MV-4-11 (cell line): ENCODE measurements around the gene EMC10.

Experiments
- DNase-seq: peaks from one replicate; lab custom pipeline; 2025; lab: John Stamatoyannopoulos, UW

The EMC10 gene

DNA sequence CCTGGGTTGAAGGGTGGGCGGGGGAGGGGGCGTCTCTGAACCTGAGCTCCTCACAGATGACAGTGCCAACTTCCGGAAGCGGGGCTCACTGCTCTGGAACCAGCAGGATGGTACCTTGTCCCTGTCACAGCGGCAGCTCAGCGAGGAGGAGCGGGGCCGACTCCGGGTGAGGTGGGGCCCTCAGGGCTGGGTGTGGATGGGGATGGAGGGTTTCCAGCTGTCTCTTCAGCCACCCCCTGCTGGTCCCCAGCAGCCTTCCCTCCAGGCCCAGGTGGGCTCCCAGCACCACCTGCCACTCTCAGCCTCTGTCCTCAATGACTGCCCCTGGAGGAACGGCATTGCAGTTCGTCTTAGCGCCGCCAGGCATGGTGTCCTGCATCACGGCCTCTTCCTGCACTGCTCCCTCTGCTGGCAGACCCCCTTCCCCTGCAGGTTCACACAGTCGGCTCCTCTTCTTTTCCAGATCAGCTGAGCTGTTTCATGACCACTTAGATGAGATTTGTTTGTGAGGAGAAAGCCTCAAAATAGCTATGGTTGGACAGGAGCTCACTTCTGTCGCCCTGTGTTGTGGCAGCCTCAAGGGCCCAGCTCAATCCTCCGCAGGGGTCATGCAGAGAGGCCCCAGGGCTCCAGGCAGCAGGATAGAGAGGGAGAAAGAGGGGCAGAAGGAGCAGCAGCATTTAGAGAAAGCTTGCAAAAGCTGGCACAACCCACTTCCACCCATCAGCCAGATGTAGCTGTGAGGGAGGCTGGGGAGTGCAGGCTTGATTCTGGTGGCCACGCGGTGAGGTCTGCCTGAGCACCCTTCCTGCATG is 2.8 kb downstream of the EMC10 start:
- no peak for DNase-seq

DNA sequence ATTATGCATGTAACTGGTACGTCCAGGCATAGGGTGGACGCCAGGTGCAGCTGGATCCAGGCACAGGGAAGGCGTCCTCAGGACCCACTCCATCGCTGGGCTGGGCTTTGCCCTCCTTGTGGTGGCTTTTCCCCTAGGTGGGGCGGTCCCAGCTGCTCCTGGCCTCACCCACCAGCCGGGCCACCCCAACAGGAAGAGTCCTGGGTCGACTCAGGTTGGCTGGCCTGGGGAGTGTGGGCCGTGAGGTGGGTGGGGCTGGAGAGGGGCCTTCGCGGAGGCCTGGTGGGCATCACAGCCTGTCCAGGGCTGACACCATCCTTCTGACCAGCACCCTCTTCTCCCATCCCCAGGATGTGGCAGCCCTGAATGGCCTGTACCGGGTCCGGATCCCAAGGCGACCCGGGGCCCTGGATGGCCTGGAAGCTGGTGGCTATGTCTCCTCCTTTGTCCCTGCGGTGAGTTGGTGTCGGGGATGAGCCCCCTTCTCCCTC is 3.5 kb downstream of the EMC10 start:
- DNase-seq, result no peak

- no peak for DNase-seq
These were observed 4.2 kb downstream of the EMC10 start for GRCh38 chr19:50480281-50481111.

GRCh38 chr19:50481351-50482149 is 5.2 kb downstream of the EMC10 start:
- DNase-seq, result no peak

- DNase-seq, result no peak
These were observed 6.1 kb downstream of the EMC10 start for GRCh38 chr19:50482271-50482855.

- DNase-seq, result no peak
These were observed 6.6 kb downstream of the EMC10 start for GRCh38 chr19:50482916-50483315.

GRCh38 chr19:50485284-50485955 is 9.1 kb downstream of the EMC10 start:
- DNase-seq, result no peak

DNA sequence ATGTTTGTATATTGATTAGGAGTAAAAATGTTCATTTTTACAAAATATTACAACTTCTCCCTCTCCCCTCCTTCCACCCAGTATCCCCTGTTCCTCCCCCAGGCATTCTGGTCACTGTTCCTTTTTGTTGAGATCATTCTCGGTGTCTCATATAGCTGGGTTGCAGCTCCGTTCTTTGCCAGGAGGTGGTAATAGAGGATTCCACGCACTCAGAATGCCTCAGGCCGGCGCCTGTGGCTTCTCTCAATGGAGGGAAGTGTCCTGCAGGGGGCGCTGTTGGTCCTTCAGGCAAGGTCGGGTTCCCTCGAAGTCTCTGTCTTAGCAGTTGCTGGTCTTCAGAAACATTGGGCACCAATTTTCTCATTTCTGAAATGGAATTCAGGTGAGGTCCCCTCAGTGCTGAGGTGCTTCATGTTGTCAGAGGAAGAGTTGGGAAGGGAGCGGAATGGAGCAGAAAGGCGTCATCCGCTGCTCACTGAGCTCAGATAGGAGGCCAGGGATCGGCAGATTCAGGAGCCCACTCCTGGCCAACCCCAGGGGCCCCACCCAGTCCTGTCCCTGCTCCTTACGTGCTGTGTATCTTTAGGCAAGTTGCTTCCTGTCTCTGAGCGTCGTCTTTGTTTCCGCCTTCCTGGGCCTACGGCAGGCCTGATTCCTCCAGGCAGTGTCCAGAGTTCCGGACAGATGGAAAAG is 10.7 kb downstream of the EMC10 start:
- peak; percentile 82 for DNase-seq

DNA sequence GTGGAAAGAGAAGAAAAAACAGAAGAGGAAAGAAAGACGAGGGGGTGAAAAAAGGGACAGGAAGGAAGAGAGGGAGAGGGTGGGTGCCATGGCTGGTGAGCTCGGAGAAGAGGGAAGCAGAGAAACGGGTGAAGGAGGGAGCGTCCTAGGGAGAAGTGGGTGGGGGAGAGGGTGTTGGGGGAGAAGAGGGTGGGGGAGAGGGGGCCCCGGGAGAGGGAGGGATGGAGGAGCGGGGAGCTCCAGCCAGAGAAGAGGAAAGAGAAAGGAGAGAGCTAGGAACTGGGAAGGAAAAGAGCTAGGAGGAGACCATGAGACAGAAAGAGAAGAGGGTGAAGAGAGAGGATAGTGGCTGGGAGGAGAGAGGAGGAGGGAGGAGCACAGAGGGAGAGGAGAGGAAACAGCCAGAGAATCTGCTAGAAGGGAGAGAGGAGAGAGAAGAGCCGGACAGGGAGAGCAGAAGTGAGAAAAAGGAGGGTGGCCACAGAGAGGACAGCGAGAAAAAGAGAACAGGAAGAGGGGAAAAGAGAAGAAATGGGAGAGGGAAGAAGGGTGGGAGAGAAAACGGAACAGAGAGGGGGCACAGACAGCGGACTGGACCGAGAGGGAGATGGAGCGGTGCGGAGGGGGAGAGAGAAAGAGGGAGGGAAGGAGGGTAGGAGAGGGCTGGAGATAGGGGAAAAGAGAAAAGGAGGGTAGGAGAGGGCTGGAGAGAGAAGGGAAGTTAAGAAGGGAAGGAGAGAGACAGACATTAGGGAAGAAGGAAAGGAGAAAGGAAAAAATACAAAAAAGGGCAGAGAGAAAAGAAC is 12.3 kb downstream of the EMC10 start:
- DNase-seq, result peak; percentile 85

DNA sequence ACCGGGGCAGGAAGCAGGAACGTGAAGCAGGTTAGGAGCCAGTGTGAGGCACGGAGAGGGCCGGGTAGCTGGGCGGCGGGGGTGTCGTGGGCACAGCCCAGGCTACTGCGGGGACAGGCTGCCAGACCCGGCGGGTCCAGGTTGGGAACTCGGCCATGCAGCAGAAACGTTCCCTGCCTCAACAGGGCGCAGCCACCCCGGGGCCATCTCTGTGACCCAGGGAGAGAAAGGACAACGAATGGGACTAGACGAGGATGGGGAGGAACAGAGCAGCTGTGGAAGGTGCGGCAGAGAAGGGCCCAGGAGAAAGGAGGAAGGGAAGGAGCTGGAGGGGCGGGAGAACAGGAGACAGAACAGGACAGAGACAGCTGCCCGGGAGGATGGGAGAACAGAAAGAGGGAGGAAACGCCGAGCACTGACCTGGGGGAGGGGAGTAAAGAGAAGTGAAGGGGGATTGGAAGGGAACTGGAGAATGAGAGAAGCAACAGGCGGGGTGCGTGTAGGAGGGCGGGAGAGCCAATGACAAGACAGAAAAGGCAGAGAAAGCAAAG is 13.2 kb downstream of the EMC10 start:
- DNase-seq, result no peak

- no peak for DNase-seq
These were observed 14.1 kb downstream of the EMC10 start for GRCh38 chr19:50490411-50490811.

DNA sequence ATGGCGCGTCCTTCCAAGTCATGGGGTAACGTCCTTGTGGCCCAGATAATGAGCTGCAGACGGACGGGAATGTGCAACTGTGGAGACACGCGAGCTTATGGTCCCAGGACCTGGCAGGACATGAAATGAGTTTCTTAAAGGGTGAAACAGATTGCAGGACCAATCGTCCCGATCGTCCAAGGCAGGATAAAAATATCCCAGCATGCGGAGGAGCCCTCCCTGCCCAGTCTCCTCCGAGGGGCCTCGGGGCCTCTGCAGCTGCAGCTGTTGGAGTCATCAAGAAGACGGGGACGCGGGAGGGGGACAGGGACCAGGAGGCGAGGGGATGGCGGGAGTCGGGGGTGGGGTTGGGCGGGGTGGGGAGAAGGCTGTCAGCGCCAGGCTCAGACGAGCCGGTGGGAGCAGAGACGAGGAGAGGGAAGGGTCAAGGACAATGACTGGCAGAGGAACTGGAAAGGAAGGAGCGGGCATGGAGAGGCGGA is 14.7 kb downstream of the EMC10 start:
- no peak for DNase-seq

DNA sequence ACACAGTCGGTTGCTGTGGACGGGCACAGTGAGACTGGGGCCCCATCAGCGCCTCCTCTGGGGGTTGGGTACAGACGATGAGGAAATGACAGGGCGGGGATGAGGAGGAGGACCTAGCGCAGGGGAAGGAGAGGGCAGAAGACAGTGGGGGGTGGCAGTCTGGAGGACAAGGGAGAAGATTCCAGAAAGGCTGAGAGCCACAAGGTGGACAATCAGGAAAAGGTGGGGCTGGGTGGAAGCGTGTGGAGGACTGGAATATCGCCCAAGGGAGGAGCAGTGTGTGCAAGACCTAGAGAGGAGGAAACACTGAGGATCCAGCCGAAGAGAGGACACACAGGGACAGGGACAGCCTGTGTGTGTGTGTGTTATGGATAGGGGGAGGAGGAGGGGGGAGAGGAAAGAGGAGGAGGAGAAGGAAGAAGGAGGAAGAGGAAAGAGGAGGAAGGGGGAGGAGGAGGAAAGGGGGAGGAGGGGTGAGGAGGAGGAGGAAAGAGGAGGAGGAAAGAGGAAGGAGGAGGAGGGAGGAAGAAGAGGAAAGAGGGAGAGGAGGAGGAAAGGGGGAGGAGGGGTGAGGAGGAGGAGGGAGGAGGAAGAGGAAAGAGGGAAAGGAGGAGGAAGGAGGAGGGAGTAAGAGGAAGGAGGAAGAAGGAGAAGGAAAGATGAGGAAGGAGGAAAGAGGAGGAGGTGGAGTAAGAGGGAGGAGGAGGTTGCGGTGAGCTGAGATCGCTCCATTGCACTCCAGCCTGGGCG is 16.2 kb downstream of the EMC10 start:
- peak; percentile 57 for DNase-seq

DNA sequence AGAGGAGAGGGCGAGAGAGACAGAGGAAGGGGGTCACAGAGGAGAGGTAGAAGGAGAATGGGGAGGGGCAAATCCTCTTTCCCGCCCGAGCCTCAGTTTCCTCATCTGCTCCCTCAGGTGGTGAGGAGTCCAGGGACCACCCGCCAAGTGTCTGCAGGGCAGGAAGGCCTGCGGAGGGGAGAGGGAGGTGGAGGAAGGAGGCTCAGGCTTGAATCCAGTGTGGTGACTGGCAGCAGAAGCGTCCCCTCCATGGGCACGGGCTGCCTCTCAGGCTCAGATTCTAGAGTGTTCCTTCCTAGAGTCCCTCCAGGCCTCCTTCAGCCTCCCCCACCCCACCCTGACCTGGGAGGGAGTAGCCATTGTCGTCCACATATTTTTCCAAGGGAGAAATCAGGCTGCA is 16.9 kb downstream of the EMC10 start:
- DNase-seq, result no peak

DNA sequence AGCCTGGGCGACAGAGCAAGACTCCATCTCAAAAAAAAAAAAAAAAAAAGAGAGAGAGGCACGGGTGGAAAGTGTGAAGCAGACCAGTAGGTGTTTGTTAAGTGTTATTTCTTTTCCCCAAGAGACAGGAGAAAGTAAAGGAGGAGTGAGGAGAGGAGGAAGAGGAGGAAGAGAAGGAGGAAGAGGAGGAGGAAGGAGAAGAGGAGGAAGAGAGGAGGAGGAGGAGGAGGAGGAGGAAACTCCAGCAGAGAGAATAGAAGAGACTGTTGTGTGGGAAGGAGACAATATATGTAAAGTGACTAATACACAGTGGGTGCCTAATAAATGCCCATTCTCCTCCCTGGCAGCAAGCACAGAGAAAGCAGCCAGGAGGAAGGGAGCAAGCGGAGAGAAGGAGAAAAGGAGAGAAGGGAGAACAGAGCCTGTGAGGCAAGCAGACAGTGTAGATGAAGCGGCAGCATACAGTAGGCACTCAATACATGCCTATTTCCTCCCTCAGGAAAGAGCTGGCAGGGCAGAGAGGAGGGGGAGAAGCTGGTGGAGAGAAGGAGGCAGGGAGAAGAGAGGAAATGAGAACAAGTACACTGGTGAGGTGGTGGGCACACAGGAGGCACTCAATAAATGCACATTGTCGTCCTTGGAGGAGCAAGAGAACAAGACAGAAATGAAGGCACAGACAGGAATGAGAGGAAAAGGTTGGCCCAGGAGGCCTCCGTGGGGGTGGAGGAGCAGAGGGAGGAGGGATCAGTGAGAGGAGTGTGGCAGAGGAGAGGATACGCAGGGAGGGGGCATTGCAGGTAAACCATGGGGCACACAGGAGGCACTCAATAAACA is 18.1 kb downstream of the EMC10 start:
- no peak for DNase-seq

DNA sequence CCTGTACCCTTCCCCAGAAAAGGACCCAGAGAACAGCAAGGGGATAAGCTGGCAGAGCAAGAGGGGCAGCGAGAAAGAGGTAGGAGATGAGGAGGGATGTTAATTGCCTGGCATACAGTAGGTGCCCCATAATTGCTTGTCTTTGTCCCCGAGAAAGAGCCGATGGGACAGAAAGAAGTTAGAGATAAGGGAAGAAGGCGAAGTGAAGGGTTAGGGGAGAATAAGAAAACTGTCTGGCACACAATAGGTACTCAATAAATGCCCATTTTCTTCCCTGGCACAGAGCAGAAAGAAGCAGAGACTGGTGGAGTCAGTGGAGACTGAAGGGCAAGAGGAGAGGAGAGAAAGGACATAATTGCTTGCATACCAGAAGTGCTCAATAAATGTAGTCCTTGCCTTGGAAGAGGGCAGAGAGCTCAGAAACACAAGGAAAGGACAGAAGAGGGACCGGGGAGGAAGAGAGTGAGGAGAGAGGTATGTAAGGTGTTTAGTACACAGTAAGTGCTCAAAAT is 18.8 kb downstream of the EMC10 start:
- DNase-seq, result no peak

DNA sequence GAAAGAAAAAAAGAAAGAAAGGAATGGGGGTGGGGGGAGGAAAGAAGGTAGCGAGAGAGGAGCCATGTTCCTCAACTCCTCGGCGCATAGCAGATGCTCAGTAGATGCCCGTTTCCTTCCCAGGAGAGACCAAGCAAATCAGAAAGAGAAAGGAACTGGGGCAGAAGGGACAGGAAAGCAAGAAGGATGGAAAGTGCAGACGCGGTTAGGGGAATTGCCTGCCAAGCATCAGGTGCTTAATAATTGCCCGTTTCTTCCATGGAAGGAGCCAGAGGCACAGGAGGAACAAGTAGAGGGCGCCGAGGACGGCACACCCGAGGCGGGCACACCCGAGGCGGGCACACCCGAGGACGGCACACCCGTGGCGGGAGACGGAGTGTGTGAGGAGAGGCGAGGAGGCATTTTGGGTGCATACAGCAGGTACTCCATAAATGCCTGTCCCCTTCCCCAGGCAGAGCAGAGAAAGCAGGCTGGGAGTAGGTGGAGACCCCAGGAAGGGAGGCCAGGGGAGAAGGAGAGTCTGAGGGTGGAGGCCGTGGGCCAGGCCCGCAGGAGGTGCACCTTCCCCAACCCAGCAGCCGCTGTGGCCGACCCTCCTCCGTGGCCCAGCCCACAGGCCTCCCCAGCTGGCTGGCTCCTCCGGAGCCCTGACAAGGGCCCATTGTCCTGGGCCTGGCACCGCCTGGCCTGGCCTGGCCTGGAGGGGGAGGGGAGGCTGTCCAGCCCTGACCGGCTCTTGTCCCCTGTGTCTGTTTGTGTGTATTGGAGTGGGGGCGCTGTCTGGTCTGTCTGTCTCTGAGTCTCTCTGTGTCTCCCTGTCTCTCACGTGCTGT is 20.1 kb downstream of the EMC10 start:
- DNase-seq, result no peak
